WTC11 (cell line): ENCODE measurements around the gene PNLIPRP1. TPM values are rescaled to one million over a fixed set of nuclear protein-coding genes. Genes with fewer than 3 reads are reported as not detected.

ENCODE experiments used
- ATAC-seq: fragments of 200-7000 bp; cut with Tn5 transposase; 2 replicates; pipeline ENCODE4 v1.10.0; 2021; ENCODE audit warnings: mild to moderate bottlenecking, moderate library complexity
- CTCF ChIA-PET: fragments of 300-600 bp; sonication (Branson Sonifier 250); formaldehyde crosslinking; loops from one replicate; lab custom pipeline; 2021; ENCODE audit warnings: antibody characterized with exemption; lab: Charles Lee
- POLR2A ChIA-PET: fragments of 350-600 bp; sonication (Branson Sonifier 250); formaldehyde crosslinking; loops from one replicate; lab custom pipeline; 2021; ENCODE audit warnings: antibody characterized with exemption; lab: Charles Lee
- DNase-seq: peaks from one replicate; pipeline ENCODE4 v3.0.0; 2021; ENCODE audit warnings: low spot score
- H3K27ac Mint-ChIP-seq: 2 replicates; pipeline ENCODE4 v1.8.0; 2021; ENCODE audit warnings: mixed read lengths
- H3K27me3 Mint-ChIP-seq: 2 replicates; pipeline ENCODE4 v1.8.0; 2021; ENCODE audit warnings: low read depth, mild to moderate bottlenecking, moderate library complexity, mixed read lengths
- H3K36me3 Mint-ChIP-seq: 2 replicates; pipeline ENCODE4 v1.8.0; 2021; ENCODE audit warnings: mixed read lengths
- H3K4me1 Mint-ChIP-seq: 2 replicates; pipeline ENCODE4 v1.8.0; 2022; ENCODE audit warnings: mixed read lengths
- H3K4me3 Mint-ChIP-seq: 2 replicates; pipeline ENCODE4 v1.8.0; 2021; ENCODE audit warnings: mild to moderate bottlenecking, moderate library complexity, mixed read lengths
- H3K9me3 Mint-ChIP-seq: 2 replicates; pipeline ENCODE4 v1.8.0; 2021; ENCODE audit warnings: mixed read lengths
- ARID4B ChIP-seq: sonication (generic); formaldehyde crosslinking; IDR thresholded peaks from 2 replicates; pipeline ENCODE4 v1.8.0; 2023; ENCODE audit warnings: missing genetic modification reagents, mild to moderate bottlenecking, borderline replicate concordance
- E2F1 ChIP-seq: sonication (generic); formaldehyde crosslinking; IDR thresholded peaks from 2 replicates; pipeline ENCODE4 v1.8.0; 2022; ENCODE audit warnings: mild to moderate bottlenecking, missing genetic modification reagents
- ERG ChIP-seq: fragments of 250-450 bp; sonication (Bioruptor Pico); IDR thresholded peaks from 2 replicates; pipeline ENCODE4 v1.8.0; 2021; ENCODE audit warnings: mild to moderate bottlenecking
- HMGA2 ChIP-seq: fragments of 250-450 bp; sonication (Bioruptor Pico); IDR thresholded peaks from 2 replicates; pipeline ENCODE4 v1.4.0; 2021; ENCODE audit warnings: mild to moderate bottlenecking, moderate library complexity
- HMGXB4 ChIP-seq: sonication (generic); formaldehyde crosslinking; IDR thresholded peaks from 2 replicates; pipeline ENCODE4 v1.8.1; 2023; ENCODE audit warnings: mild to moderate bottlenecking, moderate library complexity, missing genetic modification reagents
- IRF2 ChIP-seq: sonication (generic); formaldehyde crosslinking; IDR thresholded peaks from 2 replicates; pipeline ENCODE4 v1.8.0; 2022; ENCODE audit warnings: low read depth, missing genetic modification reagents, borderline replicate concordance
- KAT7 ChIP-seq: sonication (generic); formaldehyde crosslinking; IDR thresholded peaks from 2 replicates; pipeline ENCODE4 v1.8.1; 2023; ENCODE audit warnings: missing genetic modification reagents, mild to moderate bottlenecking, borderline replicate concordance
- MXD4 ChIP-seq: fragments of 250-450 bp; sonication (Bioruptor Pico); IDR thresholded peaks from 2 replicates; pipeline ENCODE4 v1.8.0; 2021; ENCODE audit warnings: mild to moderate bottlenecking, moderate library complexity, borderline replicate concordance
- MYBL2 ChIP-seq: sonication (generic); formaldehyde crosslinking; IDR thresholded peaks from 2 replicates; pipeline ENCODE4 v1.8.1; 2023; ENCODE audit warnings: mild to moderate bottlenecking, moderate library complexity, missing genetic modification reagents
- NFATC4 ChIP-seq: fragments of 250-450 bp; sonication (Bioruptor Pico); IDR thresholded peaks from 2 replicates; pipeline ENCODE4 v1.9.0; 2021; ENCODE audit warnings: mild to moderate bottlenecking
- PRDM15 ChIP-seq: sonication (generic); formaldehyde crosslinking; IDR thresholded peaks from 2 replicates; pipeline ENCODE4 v1.8.0; 2022; ENCODE audit warnings: missing genetic modification reagents
- PRRX2 ChIP-seq: fragments of 250-450 bp; sonication (Bioruptor Pico); IDR thresholded peaks from 2 replicates; pipeline ENCODE4 v1.8.0; 2021; ENCODE audit warnings: mild to moderate bottlenecking
- RORB ChIP-seq: fragments of 250-450 bp; sonication (Bioruptor Pico); IDR thresholded peaks from 2 replicates; pipeline ENCODE4 v1.9.0; 2021; ENCODE audit warnings: mild to moderate bottlenecking
- TEAD1 ChIP-seq: sonication (generic); formaldehyde crosslinking; IDR thresholded peaks from 2 replicates; pipeline ENCODE4 v1.8.0; 2022; ENCODE audit warnings: mild to moderate bottlenecking, missing genetic modification reagents
- USF2 ChIP-seq: sonication (generic); formaldehyde crosslinking; IDR thresholded peaks from 2 replicates; pipeline ENCODE4 v1.8.1; 2023; ENCODE audit warnings: mild to moderate bottlenecking, missing genetic modification reagents, moderate library complexity
- ZNF121 ChIP-seq: sonication (generic); formaldehyde crosslinking; IDR thresholded peaks from 2 replicates; pipeline ENCODE4 v1.8.0; 2023; ENCODE audit warnings: missing genetic modification reagents
- ZNF232 ChIP-seq: sonication (generic); formaldehyde crosslinking; IDR thresholded peaks from 2 replicates; pipeline ENCODE4 v1.8.0; 2022; ENCODE audit warnings: mild to moderate bottlenecking, missing genetic modification reagents
- ZNF263 ChIP-seq: sonication (generic); formaldehyde crosslinking; IDR thresholded peaks from 2 replicates; pipeline ENCODE4 v1.8.1; 2022; ENCODE audit warnings: low read depth, mild to moderate bottlenecking, moderate library complexity, missing genetic modification reagents
- ZNF396 ChIP-seq: fragments of 250-450 bp; sonication (Bioruptor Pico); IDR thresholded peaks from 2 replicates; pipeline ENCODE4 v1.8.0; 2021; ENCODE audit warnings: mild to moderate bottlenecking, moderate library complexity, borderline replicate concordance
- total RNA-seq: library from RNA; stranded (reverse); gene quantifications from 3 replicates; pipeline ENCODE4 v1.2.3, GENCODE V29; 2021

Gene PNLIPRP1
- total RNA-seq, 1 experiment from 2014 or later = 0.68 TPM

- H3K27me3 Mint-ChIP-seq = no peaks in the 10 kb centered on the region
- H3K4me1 Mint-ChIP-seq = peaks cover 10% of the 10 kb centered on the region
- POLR2A ChIA-PET = no interaction called here
- TF ChIP-seq ZNF263 (no peak), PRRX2 (CRISPR knock-in tag) (no peak), ARID4B (CRISPR knock-in tag) (no peak), ZNF396 (CRISPR knock-in tag) (no peak), USF2 (CRISPR knock-in tag) (no peak), TEAD1 (CRISPR knock-in tag) (no peak), MYBL2 (CRISPR knock-in tag) (no peak), KAT7 (CRISPR knock-in tag) (no peak), ZNF121 (CRISPR knock-in tag) (no peak), ERG (CRISPR knock-in tag) (no peak), PRDM15 (no peak), HMGXB4 (no peak), RORB (no peak), MXD4 (CRISPR knock-in tag) (no peak), IRF2 (CRISPR knock-in tag) (no peak), HMGA2 (CRISPR knock-in tag) (no peak), NFATC4 (CRISPR knock-in tag) (no peak), E2F1 (CRISPR knock-in tag) (no peak), ZNF232 (CRISPR knock-in tag) (no peak)
- DNase-seq = no peak
- no peaks in the 10 kb centered on the region for H3K9me3 Mint-ChIP-seq
- CTCF ChIA-PET = no interaction called here
- no peaks in the 10 kb centered on the region for H3K36me3 Mint-ChIP-seq
- no peak overlapping the region for H3K4me3 Mint-ChIP-seq
- H3K27ac Mint-ChIP-seq = no peak overlapping the region
- no peak for ATAC-seq
These were observed 7.6 kb downstream of the PNLIPRP1 start for GRCh38 chr10:116598329-116598728.
